ENCODE data around the gene CASP7.

DNA sequence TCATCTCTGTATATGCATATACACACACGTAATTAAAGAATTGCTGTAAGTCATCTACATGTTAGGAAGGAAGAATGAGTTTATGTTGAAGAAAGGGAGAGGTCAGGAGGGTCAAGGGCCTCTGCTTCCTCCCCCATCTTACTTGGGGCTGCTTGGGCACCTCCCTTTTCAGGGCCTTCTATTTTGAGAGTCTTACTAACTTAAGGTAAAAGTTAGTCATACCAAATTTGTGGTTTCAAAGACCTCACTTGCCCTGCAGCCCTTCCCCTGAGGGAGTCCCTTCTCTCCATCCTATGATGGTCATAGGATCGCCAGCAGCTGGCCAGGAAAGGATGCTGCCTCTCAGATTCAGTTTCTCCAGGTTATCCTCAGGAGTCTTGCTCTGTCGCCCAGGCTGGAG lies 74.4 kb downstream of the CASP7 start:
- TF ChIP-seq HDAC2 (IDR thresholded peaks at IDR 0.05; ENCODE audit: borderline replicate concordance in 1 of 2, low read depth in 2 of 2, low read length in 2 of 2) (no peak), JUN (IDR thresholded peaks at IDR 0.05; ENCODE audit: low read depth, low read length) (no peak), YY1 (IDR thresholded peaks at IDR 0.05; ENCODE audit: low read depth, low read length) (no peak), EGR1 (IDR thresholded peaks at IDR 0.05; ENCODE audit: borderline replicate concordance, low read depth, low read length) (no peak), POLR2A (IDR thresholded peaks at IDR 0.05; ENCODE audit: control extremely low read depth in 1 of 2, low read depth in 2 of 2, low read length in 2 of 2) (no peak)
- TF ChIP-seq, protein P1, sequence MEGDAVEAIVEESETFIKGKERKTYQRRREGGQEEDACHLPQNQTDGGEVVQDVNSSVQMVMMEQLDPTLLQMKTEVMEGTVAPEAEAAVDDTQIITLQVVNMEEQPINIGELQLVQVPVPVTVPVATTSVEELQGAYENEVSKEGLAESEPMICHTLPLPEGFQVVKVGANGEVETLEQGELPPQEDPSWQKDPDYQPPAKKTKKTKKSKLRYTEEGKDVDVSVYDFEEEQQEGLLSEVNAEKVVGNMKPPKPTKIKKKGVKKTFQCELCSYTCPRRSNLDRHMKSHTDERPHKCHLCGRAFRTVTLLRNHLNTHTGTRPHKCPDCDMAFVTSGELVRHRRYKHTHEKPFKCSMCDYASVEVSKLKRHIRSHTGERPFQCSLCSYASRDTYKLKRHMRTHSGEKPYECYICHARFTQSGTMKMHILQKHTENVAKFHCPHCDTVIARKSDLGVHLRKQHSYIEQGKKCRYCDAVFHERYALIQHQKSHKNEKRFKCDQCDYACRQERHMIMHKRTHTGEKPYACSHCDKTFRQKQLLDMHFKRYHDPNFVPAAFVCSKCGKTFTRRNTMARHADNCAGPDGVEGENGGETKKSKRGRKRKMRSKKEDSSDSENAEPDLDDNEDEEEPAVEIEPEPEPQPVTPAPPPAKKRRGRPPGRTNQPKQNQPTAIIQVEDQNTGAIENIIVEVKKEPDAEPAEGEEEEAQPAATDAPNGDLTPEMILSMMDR (IDR thresholded peaks at IDR 0.05; ENCODE audit: control extremely low read depth in 1 of 3, insufficient read depth in 1 of 3, low read depth in 1 of 3, low read length in 3 of 3): no peak
